Muscle of leg (tissue), 11 donors: ENCODE measurements around the gene ABLIM2. TPM values are rescaled to one million over a fixed set of nuclear protein-coding genes. Genes with fewer than 3 reads are reported as not detected.

Experiments used
- DNase-seq: peaks from one replicate; pipeline ENCODE4 v3.0.0; 2013
- H3K27ac ChIP-seq: one replicate; pipeline ENCODE4 v1.5.1; 2013; ENCODE audit warnings: mild to moderate bottlenecking, low read length, control low read depth
- H3K27me3 ChIP-seq: one replicate; pipeline ENCODE4 v1.6.1; 2013; ENCODE audit warnings: low read length; ENCODE audit not compliant: control insufficient read depth, insufficient read depth
- H3K36me3 ChIP-seq: one replicate; pipeline ENCODE4 v1.6.1; 2013; ENCODE audit warnings: low read length; ENCODE audit not compliant: control insufficient read depth, insufficient read depth
- H3K4me1 ChIP-seq: one replicate; pipeline ENCODE4 v1.6.1; 2013; ENCODE audit warnings: low read length; ENCODE audit not compliant: control insufficient read depth, insufficient read depth
- H3K4me3 ChIP-seq: one replicate; pipeline ENCODE4 v1.5.1; 2013; ENCODE audit warnings: low read length, control low read depth
- H3K9me3 ChIP-seq: replicated peaks from 2 replicates; pipeline ENCODE4 v1.6.1; 2013; ENCODE audit warnings: low read depth, low read length; ENCODE audit not compliant: control insufficient read depth
- WGBS: methylation state at CpG from one replicate; pipeline ENCODE4 v1.1.5; 2013; ENCODE audit warnings: missing lambda C conversion rate; ENCODE audit not compliant: insufficient coverage; 5-methylcytosine and 5-hydroxymethylcytosine counted together
- polyA plus RNA-seq, 8 donors: library from polyadenylated mRNA; unstranded; fragments of 120-200 nt; gene quantifications; one replicate each; pipeline versions ENCODE4 v1.2.1 to v1.2.3, GENCODE V29; 2013; ENCODE audit warnings: inconsistent platforms in 1 of 8, low replicate concordance in 1 of 8; ENCODE audit not compliant: insufficient read length in 8 of 8, insufficient read depth in 1 of 8
- total RNA-seq: library from RNA; stranded (reverse); fragments of 120-200 nt; gene quantifications from one replicate; pipeline ENCODE4 v1.2.4, GENCODE V29; 2013

The ABLIM2 gene
- total and polyA plus RNA-seq, 9 donors = 3.1 to 10.5 (median 5.7) TPM

- Histone ChIP-seq H3K9me3 (no peaks in the 10 kb centered on the region), H3K4me1 (peaks cover 51% of the 10 kb centered on the region), H3K4me3 (no peak overlapping the region), H3K27ac (no peak overlapping the region), H3K36me3 (no peaks in the 10 kb centered on the region), H3K27me3 (peaks cover 33% of the 10 kb centered on the region)
- DNase-seq = no peak
- 29% methylated on average over 1 of the region's 4 CpGs for WGBS
Observed at GRCh38 chr4:8160233-8160560, 1.6 kb upstream of the ABLIM2 start.

- peaks cover 32% of the 10 kb centered on the region for H3K27me3 ChIP-seq
- 23% methylated on average over 12 of the region's 13 CpGs for whole genome bisulfite sequencing
Observed at GRCh38 chr4:8159537-8160232, 1.1 kb upstream of the ABLIM2 start.

DNA sequence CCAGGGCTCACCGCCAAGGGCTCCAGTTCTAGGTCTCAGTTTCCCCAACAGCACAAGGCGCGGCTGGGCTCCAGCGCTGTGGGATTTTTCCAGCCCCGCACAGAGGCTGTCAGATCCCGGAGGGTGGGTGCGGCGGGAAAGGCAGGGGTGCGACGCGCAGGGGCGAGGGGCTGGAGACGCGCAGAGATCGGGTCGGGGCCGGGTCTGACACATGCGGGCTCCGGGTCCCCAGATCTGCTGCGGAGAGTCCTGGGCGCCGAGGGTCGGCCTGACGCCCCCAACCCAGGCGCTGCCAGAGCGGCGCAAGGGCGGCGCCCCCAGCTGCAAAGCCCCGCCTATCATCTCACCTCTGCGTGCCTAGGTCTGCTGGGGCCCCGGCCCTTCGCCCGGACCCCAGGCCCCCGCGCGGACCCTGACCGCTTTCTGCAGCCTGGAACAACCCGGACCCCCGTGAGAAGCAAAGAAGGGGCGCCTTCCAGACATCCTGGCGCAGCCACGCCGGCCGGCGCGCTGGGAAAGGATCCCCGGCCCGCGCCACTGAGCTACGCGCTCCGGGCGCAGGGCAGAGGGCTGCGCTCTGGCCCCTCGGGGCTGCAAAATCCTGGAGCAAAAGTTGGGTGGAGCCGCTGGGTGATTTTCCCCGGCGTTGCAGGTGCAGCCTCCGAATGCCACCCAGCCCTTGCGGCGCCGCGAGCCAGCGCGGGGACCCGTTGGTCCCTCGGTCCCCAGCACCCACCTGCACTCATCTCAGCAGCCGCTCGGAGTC is 486 bp downstream of the ABLIM2 start:
- 3% methylated on average over 70 of the region's 70 CpGs for WGBS
- Histone ChIP-seq H3K9me3 (no peaks in the 10 kb centered on the region), H3K27me3 (peaks cover 33% of the 10 kb centered on the region), H3K27ac (no peak overlapping the region), H3K4me1 (peaks cover 35% of the 10 kb centered on the region), H3K4me3 (peak overlapping the region; percentile 51), H3K36me3 (no peaks in the 10 kb centered on the region)
- no peak for DNase-seq

More at GRCh38 chr4:8159537-8160232, 1.1 kb upstream of the ABLIM2 start:
- no peak for DNase-seq
- Histone ChIP-seq H3K4me1 (peaks cover 46% of the 10 kb centered on the region), H3K9me3 (no peaks in the 10 kb centered on the region), H3K36me3 (no peaks in the 10 kb centered on the region), H3K4me3 (peak overlapping the region; percentile 68), H3K27ac (no peak overlapping the region)

DNA sequence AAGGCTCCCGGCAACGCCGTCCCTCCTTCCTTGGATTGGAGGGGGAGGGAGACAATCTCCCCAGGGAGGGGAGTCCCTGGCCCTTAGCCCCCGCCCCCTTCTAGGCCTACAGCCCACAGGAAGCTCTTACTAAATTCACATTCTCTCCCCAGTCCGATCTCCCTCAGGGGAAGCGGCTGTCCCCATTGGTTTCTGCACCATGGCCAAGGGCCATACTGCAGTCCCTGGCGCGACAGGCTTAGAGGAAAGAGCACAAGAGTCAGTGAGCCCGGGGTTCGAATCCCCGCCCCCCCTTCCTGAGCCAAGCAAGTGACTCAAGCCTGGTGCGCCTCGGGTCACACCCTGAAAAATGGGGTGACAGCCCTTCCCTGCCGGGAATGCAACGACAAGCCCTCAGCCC is 1.1 kb downstream of the ABLIM2 start:
- Histone ChIP-seq H3K4me3 (no peak overlapping the region), H3K36me3 (no peaks in the 10 kb centered on the region), H3K4me1 (peaks cover 41% of the 10 kb centered on the region), H3K27me3 (peaks cover 34% of the 10 kb centered on the region), H3K27ac (no peak overlapping the region), H3K9me3 (no peaks in the 10 kb centered on the region)
- DNase-seq = peak; percentile 49
- WGBS = 18% methylated on average over 11 of the region's 15 CpGs

- peaks cover 45% of the 10 kb centered on the region for H3K4me1 ChIP-seq
- peaks cover 34% of the 10 kb centered on the region for H3K27me3 ChIP-seq
- no peak overlapping the region for H3K27ac ChIP-seq
- H3K9me3 ChIP-seq = no peaks in the 10 kb centered on the region
- DNase-seq = no peak
- H3K36me3 ChIP-seq = no peaks in the 10 kb centered on the region
- no peak overlapping the region for H3K4me3 ChIP-seq
- WGBS = 66% methylated on average over 8 of the region's 8 CpGs
Observed at GRCh38 chr4:8156617-8157016, 2.0 kb downstream of the ABLIM2 start.

DNA sequence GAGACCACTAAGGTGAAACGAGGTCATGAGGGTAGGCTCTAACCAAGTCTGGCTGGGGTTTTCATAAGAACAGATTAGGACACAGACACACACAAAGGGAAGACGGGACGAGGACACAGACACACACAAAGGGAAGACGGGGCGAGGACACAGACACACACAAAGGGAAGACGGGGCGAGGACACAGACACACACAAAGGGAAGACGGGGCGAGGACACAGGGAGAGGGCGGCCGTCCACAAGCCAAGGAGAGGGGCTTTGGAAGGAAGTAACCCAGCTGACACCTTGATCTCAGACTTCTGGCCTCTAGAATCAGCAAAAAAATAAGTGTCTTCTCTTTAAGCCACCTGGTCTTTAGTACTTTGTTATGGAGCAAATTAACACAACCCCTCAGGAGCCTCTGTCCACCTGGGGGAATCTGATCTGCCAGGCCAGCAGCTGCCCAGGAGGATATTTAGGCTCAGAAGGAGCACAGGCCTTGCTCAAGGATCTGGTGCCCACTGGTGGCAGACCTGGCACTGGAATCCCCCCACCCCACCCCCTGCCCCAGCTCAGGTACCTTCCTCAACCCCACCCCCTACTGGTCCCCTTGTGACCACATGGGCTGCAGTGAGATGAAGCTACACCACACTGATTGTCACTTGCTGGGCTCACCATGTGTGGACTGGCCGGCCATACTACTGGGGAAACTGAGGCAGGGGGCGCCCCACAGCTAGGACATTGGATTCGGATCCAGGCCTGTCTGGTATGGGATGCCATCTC is 2.8 kb downstream of the ABLIM2 start:
- Histone ChIP-seq H3K27ac (no peak overlapping the region), H3K4me1 (peaks cover 45% of the 10 kb centered on the region)

DNA sequence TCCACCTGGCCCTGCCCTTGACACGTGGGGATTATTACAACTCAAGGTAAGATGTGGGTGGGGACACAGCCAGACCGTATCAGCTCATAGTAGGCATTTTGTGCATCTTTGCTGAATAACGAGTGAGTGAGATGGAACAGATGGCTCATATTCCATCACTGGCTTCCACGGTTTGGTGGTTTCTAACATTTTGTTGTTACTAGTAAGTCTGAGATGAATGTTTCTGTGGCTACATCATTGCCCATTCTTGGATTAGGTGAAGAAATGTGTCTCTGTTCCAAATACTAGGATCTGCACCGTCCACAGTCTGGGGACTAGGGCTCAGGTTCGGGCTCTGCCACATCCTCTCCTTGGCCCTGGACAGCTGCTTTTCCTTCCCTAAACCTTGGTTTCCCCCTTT is 3.6 kb downstream of the ABLIM2 start:
- no peak for DNase-seq
- WGBS = 63% methylated on average over 2 of the region's 6 CpGs
- no peaks in the 10 kb centered on the region for H3K36me3 ChIP-seq
- H3K4me3 ChIP-seq = no peak overlapping the region
- H3K4me1 ChIP-seq = peaks cover 43% of the 10 kb centered on the region
- no peak overlapping the region for H3K27ac ChIP-seq
- no peaks in the 10 kb centered on the region for H3K9me3 ChIP-seq
- peaks cover 35% of the 10 kb centered on the region for H3K27me3 ChIP-seq

More for the DNA sequence above, 2.8 kb downstream of the ABLIM2 start:
- Histone ChIP-seq H3K4me3 (no peak overlapping the region), H3K9me3 (no peaks in the 10 kb centered on the region), H3K36me3 (no peaks in the 10 kb centered on the region), H3K27me3 (peaks cover 34% of the 10 kb centered on the region)
- 82% methylated on average over 8 of the region's 14 CpGs for WGBS
- no peak for DNase-seq

- peaks cover 34% of the 10 kb centered on the region for H3K27me3 ChIP-seq
- 47% methylated on average over 7 of the region's 10 CpGs for WGBS
- H3K4me3 ChIP-seq = no peak overlapping the region
- no peaks in the 10 kb centered on the region for H3K9me3 ChIP-seq
- no peaks in the 10 kb centered on the region for H3K36me3 ChIP-seq
- DNase-seq = no peak
- H3K27ac ChIP-seq = no peak overlapping the region
- H3K4me1 ChIP-seq = peaks cover 35% of the 10 kb centered on the region
Observed at GRCh38 chr4:8153441-8153840, 5.2 kb downstream of the ABLIM2 start.

- Histone ChIP-seq H3K27me3 (peaks cover 28% of the 10 kb centered on the region), H3K9me3 (no peaks in the 10 kb centered on the region), H3K27ac (no peak overlapping the region), H3K4me3 (no peak overlapping the region), H3K36me3 (no peaks in the 10 kb centered on the region), H3K4me1 (peaks cover 30% of the 10 kb centered on the region)
- 28% methylated on average over 4 of the region's 6 CpGs for WGBS
- DNase-seq = no peak
Observed at GRCh38 chr4:8152865-8153257, 5.8 kb downstream of the ABLIM2 start.
